ENCODE data around the gene DNASE1.

DNASE1 gene

GRCh38 chr16:3696425-3697218 lies 42.1 kb downstream of the DNASE1 start:
- TF ChIP-seq FOXP2 (optimal IDR thresholded peaks at IDR 0.05; ENCODE audit: borderline replicate concordance, extremely low read depth, extremely low read length, insufficient read depth): no peak
- no peak for TF ChIP-seq TAF1 (IDR thresholded peaks at IDR 0.05; ENCODE audit: borderline replicate concordance, insufficient read depth, low read length)

DNA sequence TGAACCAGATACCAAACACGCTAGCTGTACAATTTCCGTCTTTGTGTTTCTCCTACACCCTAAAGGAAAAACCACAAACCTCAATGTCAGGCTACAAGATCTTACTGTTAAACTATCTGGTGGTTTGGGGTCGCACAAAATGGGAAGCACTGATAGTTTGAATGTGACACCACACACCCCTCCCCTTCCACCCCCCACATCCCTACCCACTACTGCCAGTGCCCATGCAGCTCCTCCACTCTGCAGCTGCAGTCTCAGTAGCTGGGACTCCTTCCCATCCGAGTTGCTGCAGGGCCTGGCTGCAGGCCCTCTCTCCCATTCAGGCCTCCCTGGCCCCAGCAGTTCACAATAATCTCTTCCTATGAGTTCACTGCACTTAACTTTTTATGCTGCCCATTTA lies 44.5 kb downstream of the DNASE1 start:
- TF ChIP-seq SIN3A (IDR thresholded peaks at IDR 0.05; ENCODE audit: borderline replicate concordance, insufficient read depth, low read length) (no peak), FOXP2 (optimal IDR thresholded peaks at IDR 0.05; ENCODE audit: borderline replicate concordance, extremely low read depth, extremely low read length, insufficient read depth) (no peak), POLR2AphosphoS5 (IDR thresholded peaks at IDR 0.05; ENCODE audit: low read depth, low read length) (no peak), TAF1 (IDR thresholded peaks at IDR 0.05; ENCODE audit: borderline replicate concordance, insufficient read depth, low read length) (no peak)
- TF ChIP-seq, protein P1, sequence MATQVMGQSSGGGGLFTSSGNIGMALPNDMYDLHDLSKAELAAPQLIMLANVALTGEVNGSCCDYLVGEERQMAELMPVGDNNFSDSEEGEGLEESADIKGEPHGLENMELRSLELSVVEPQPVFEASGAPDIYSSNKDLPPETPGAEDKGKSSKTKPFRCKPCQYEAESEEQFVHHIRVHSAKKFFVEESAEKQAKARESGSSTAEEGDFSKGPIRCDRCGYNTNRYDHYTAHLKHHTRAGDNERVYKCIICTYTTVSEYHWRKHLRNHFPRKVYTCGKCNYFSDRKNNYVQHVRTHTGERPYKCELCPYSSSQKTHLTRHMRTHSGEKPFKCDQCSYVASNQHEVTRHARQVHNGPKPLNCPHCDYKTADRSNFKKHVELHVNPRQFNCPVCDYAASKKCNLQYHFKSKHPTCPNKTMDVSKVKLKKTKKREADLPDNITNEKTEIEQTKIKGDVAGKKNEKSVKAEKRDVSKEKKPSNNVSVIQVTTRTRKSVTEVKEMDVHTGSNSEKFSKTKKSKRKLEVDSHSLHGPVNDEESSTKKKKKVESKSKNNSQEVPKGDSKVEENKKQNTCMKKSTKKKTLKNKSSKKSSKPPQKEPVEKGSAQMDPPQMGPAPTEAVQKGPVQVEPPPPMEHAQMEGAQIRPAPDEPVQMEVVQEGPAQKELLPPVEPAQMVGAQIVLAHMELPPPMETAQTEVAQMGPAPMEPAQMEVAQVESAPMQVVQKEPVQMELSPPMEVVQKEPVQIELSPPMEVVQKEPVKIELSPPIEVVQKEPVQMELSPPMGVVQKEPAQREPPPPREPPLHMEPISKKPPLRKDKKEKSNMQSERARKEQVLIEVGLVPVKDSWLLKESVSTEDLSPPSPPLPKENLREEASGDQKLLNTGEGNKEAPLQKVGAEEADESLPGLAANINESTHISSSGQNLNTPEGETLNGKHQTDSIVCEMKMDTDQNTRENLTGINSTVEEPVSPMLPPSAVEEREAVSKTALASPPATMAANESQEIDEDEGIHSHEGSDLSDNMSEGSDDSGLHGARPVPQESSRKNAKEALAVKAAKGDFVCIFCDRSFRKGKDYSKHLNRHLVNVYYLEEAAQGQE (IDR thresholded peaks at IDR 0.05; ENCODE audit: insufficient read depth in 1 of 2, low read depth in 2 of 2, low read length in 2 of 2): no peak

DNA sequence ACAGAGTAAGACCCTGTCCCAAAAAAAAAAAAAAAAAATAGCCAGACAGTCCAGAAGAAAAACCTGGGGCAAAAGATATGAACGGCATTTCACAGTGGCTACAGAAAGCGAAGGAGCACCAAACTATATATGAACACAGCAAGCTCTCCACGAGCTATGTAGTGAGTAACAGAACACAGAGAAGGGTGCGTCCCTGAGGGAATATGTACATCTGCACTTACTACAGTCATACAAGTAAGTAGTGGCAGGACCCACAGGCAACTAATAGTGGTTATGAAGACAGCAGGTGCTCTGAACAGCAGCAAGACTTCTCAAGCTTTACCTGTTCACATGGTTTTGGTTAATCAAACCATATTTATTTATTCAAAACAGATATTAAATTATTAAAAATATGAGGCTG lies 47.0 kb downstream of the DNASE1 start:
- TF ChIP-seq FOXP2 (optimal IDR thresholded peaks at IDR 0.05; ENCODE audit: borderline replicate concordance, extremely low read depth, extremely low read length, insufficient read depth) (no peak), TAF1 (IDR thresholded peaks at IDR 0.05; ENCODE audit: borderline replicate concordance, insufficient read depth, low read length) (no peak), POLR2AphosphoS5 (IDR thresholded peaks at IDR 0.05; ENCODE audit: low read depth, low read length) (no peak), SIN3A (IDR thresholded peaks at IDR 0.05; ENCODE audit: borderline replicate concordance, insufficient read depth, low read length) (no peak)
- TF ChIP-seq, protein P1 (IDR thresholded peaks at IDR 0.05; ENCODE audit: insufficient read depth in 1 of 2, low read depth in 2 of 2, low read length in 2 of 2): no peak

DNA sequence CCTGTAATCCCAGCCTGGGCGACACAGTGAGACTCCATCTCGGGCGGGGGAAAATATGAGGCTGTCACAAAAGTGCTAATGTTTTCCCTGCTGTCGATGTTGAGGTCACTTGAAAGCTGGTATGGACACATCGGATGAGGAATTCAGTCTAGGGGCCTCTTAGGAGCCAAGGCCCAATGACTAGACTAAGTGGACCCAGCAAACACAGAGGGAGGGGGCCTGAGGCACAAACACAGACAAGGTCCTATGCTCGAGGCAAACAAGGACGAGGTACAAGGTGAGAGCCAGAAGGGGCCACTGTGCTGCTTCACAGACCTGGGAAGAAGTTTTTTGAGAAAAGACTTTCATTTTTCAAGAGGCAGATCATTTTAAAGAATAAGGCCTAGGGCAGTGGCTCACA lies 47.6 kb downstream of the DNASE1 start:
- TF ChIP-seq SIN3A (IDR thresholded peaks at IDR 0.05; ENCODE audit: borderline replicate concordance, insufficient read depth, low read length) (no peak), FOXP2 (optimal IDR thresholded peaks at IDR 0.05; ENCODE audit: borderline replicate concordance, extremely low read depth, extremely low read length, insufficient read depth) (no peak), TAF1 (IDR thresholded peaks at IDR 0.05; ENCODE audit: borderline replicate concordance, insufficient read depth, low read length) (no peak), POLR2AphosphoS5 (IDR thresholded peaks at IDR 0.05; ENCODE audit: low read depth, low read length) (no peak)
- TF ChIP-seq, protein P1 (IDR thresholded peaks at IDR 0.05; ENCODE audit: insufficient read depth in 1 of 2, low read depth in 2 of 2, low read length in 2 of 2): no peak

DNA sequence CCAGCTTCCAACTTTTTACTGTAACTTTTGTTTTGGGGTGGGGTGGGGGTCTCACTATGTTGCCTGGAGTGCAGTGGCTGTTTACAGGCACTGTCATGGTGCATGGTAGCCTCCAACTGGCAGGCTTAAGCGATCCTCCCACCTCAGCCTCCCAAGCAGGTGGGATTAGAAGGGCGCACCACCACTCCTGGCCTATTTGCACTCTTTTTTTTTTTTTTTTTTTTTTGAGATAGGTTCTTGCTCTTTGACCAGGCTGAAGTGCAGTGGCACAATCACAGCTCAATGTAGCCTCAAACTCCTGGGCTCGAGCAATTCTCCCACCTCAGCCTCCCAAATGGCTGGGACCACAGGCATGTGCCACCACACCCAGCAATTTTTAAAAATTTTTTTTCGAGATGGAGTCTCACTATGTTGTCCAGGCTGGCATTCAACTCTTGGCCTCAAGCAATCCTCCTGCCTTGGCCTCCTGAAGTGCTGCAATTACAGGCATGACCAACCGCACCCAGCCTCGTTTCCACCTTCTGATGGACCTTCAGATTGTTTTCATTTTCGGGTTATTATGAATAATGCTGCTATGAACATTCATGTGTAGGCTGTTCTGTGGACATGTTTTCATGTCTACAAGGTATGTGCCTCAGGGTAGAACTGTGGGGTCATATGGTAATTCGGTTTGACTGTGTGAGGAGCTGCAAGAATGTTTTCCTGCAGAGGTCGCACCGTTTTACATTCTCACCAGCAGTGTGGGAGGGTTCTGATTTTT lies 51.9 kb downstream of the DNASE1 start:
- TF ChIP-seq, protein P1 (IDR thresholded peaks at IDR 0.05; ENCODE audit: insufficient read depth in 1 of 2, low read depth in 2 of 2, low read length in 2 of 2): no peak
- TF ChIP-seq SIN3A (IDR thresholded peaks at IDR 0.05; ENCODE audit: borderline replicate concordance, insufficient read depth, low read length) (no peak), POLR2AphosphoS5 (IDR thresholded peaks at IDR 0.05; ENCODE audit: low read depth, low read length) (no peak), FOXP2 (optimal IDR thresholded peaks at IDR 0.05; ENCODE audit: borderline replicate concordance, extremely low read depth, extremely low read length, insufficient read depth) (no peak), TAF1 (IDR thresholded peaks at IDR 0.05; ENCODE audit: borderline replicate concordance, insufficient read depth, low read length) (no peak)
